Measurements from ENCODE around the gene PHETA1.
"Not testable (repeated sequence)": the region's sequence is repeated elsewhere in the genome, so short reads cannot be mapped to it uniquely, and the experiment has no call there.

GRCh38 chr12:111340680-111341079 lies 28.2 kb downstream of the PHETA1 start:
- TF ChIP-seq, protein P1, sequence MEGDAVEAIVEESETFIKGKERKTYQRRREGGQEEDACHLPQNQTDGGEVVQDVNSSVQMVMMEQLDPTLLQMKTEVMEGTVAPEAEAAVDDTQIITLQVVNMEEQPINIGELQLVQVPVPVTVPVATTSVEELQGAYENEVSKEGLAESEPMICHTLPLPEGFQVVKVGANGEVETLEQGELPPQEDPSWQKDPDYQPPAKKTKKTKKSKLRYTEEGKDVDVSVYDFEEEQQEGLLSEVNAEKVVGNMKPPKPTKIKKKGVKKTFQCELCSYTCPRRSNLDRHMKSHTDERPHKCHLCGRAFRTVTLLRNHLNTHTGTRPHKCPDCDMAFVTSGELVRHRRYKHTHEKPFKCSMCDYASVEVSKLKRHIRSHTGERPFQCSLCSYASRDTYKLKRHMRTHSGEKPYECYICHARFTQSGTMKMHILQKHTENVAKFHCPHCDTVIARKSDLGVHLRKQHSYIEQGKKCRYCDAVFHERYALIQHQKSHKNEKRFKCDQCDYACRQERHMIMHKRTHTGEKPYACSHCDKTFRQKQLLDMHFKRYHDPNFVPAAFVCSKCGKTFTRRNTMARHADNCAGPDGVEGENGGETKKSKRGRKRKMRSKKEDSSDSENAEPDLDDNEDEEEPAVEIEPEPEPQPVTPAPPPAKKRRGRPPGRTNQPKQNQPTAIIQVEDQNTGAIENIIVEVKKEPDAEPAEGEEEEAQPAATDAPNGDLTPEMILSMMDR (IDR thresholded peaks at IDR 0.05): not testable (repeated sequence)
- not testable (repeated sequence) for TF ChIP-seq POLR2A (IDR thresholded peaks at IDR 0.05)
